ENCODE data around the gene ZNF493. TPM values are rescaled to one million over a fixed set of nuclear protein-coding genes. Genes with fewer than 3 reads are reported as not detected.
A peak's percentile ranks its signal among the peaks of the same experiment; 100 is the strongest.

ZNF493 gene
- polyA plus RNA-seq, 2 of the 4 experiments (the other 2 are of a cell fraction), result 0.10 to 0.53 TPM

- TF ChIP-seq ZNF302 (CRISPR knock-in tag; IDR thresholded peaks at IDR 0.05) (no peak), HES2 (IDR thresholded peaks at IDR 0.05) (no peak), RNF2 (IDR thresholded peaks at IDR 0.05; ENCODE audit: borderline replicate concordance, low read depth) (no peak), MAFK (IDR thresholded peaks at IDR 0.05; ENCODE audit: partially characterized antibody) (no peak), EP300 (IDR thresholded peaks at IDR 0.05) (no peak), MYC (IDR thresholded peaks at IDR 0.05; ENCODE audit: borderline replicate concordance, low read length) (no peak), TFCP2L1 (CRISPR knock-in tag; IDR thresholded peaks at IDR 0.05) (no peak), FOXS1 (CRISPR knock-in tag; IDR thresholded peaks at IDR 0.05) (no peak)
These were observed 25.3 kb downstream of the ZNF493 start (continued) for GRCh38 chr19:21422244-21422643.

- Histone ChIP-seq H3K4me2 (no peak overlapping the region), H3K27ac (no peak overlapping the region), H3K4me3 (no peak overlapping the region), H3K4me1 (no peaks in the 10 kb centered on the region), H3K9me3 (no peaks in the 10 kb centered on the region; the same call in 2 of the 3 replicates)
- DNase-seq (ENCODE audit: low read depth in 1 of 2, low spot score in 1 of 2) (no peak), FAIRE-seq (no peak), ATAC-seq (no peak)
- POLR2A ChIA-PET, result no interaction called here
- CTCF ChIA-PET, result interaction anchor here (0.7 kb wide), 1 partner anchor 434 kb away, joined by 3 read pairs; no protein-coding TSS in a partner anchor
- 5% methylated on average over 1 of the region's 1 CpG for WGBS (ENCODE audit: missing lambda C conversion rate)
- TF ChIP-seq RAD21 (conservative IDR thresholded peaks at IDR 0.05 in 1 of 2, IDR thresholded peaks at IDR 0.05 in 1 of 2), result no peak
- peak; percentile 59 for TF ChIP-seq MAFK (IDR thresholded peaks at IDR 0.05; ENCODE audit: partially characterized antibody)
These were observed 26.4 kb downstream of the ZNF493 start for GRCh38 chr19:21423057-21424041.

- FAIRE-seq, result no peak
- ChIA-PET POLR2A (no interaction called here), CTCF (no interaction called here)
- Histone ChIP-seq H3K4me2 (no peak overlapping the region), H3K9me3 (no peaks in the 10 kb centered on the region; the same call in 2 of the 3 replicates), H3K4me1 (no peaks in the 10 kb centered on the region), H3K27ac (no peak overlapping the region), H3K4me3 (no peak overlapping the region)
- DNase-seq (ENCODE audit: low read depth in 1 of 2, low spot score in 1 of 2), result no peak
- TF ChIP-seq PBX3 (IDR thresholded peaks at IDR 0.05), result no peak
- TF ChIP-seq MAFK (IDR thresholded peaks at IDR 0.05; ENCODE audit: partially characterized antibody), result peak; percentile 50
- TF ChIP-seq FOSB (CRISPR knock-in tag; IDR thresholded peaks at IDR 0.05), result no peak
- TF ChIP-seq RARB (CRISPR knock-in tag; IDR thresholded peaks at IDR 0.05), result no peak
- 16% methylated on average over 5 of the region's 5 CpGs for WGBS (ENCODE audit: missing lambda C conversion rate)
- ATAC-seq, result no peak
These were observed 33.7 kb downstream of the ZNF493 start for GRCh38 chr19:21430675-21431074.

- FAIRE-seq (no peak), DNase-seq (ENCODE audit: low read depth in 1 of 2, low spot score in 1 of 2) (no peak), ATAC-seq (no peak)
- H3K4me3 ChIP-seq, result no peak overlapping the region
- no peak for TF ChIP-seq SMC3 (IDR thresholded peaks at IDR 0.05)
- no peak for TF ChIP-seq KDM5A (IDR thresholded peaks at IDR 0.05)
- no peak for TF ChIP-seq HEYL (CRISPR knock-in tag; IDR thresholded peaks at IDR 0.05)
- TF ChIP-seq POLR2A (IDR thresholded peaks at IDR 0.05; ENCODE audit: low read length), result no peak
- TF ChIP-seq PBX3 (IDR thresholded peaks at IDR 0.05), result no peak
- no peak for TF ChIP-seq RFX5 (IDR thresholded peaks at IDR 0.05)
- no peak for TF ChIP-seq ZC3H11A (IDR thresholded peaks at IDR 0.05)
- TF ChIP-seq RCOR1 (IDR thresholded peaks at IDR 0.05; ENCODE audit: low read depth, low read length), result no peak
- no peak for TF ChIP-seq EHF (CRISPR knock-in tag; IDR thresholded peaks at IDR 0.05)
- H3K4me2 ChIP-seq, result no peak overlapping the region
- CTCF ChIA-PET, result interaction anchor here (0.5 kb wide), 1 partner anchor 576 kb away, joined by 3 read pairs; no protein-coding TSS in a partner anchor
- WGBS (ENCODE audit: missing lambda C conversion rate), result 0% methylated on average over 2 of the region's 2 CpGs
- H3K27ac ChIP-seq, result no peak overlapping the region
- POLR2A ChIA-PET, result no interaction called here
- H3K9me3 ChIP-seq, result no peaks in the 10 kb centered on the region; the same call in 2 of the 3 replicates
- H3K4me1 ChIP-seq, result no peaks in the 10 kb centered on the region
These were observed 35.7 kb downstream of the ZNF493 start for GRCh38 chr19:21432590-21432989.

Data from A549 (cell line).